LNCAP (cell line): ENCODE results near the gene PTPRN.

ENCODE experiments used
- TF ChIP-seq, protein P1 (sequence below): fragments of 450-650 bp; IDR thresholded peaks from 2 replicates; pipeline ENCODE4 v1.5.1; 2017; ENCODE audit warnings: mild to moderate bottlenecking

PTPRN gene

GRCh38 chr2:219269362-219270054 is 39.7 kb downstream of the PTPRN start:
- TF ChIP-seq, protein P1, sequence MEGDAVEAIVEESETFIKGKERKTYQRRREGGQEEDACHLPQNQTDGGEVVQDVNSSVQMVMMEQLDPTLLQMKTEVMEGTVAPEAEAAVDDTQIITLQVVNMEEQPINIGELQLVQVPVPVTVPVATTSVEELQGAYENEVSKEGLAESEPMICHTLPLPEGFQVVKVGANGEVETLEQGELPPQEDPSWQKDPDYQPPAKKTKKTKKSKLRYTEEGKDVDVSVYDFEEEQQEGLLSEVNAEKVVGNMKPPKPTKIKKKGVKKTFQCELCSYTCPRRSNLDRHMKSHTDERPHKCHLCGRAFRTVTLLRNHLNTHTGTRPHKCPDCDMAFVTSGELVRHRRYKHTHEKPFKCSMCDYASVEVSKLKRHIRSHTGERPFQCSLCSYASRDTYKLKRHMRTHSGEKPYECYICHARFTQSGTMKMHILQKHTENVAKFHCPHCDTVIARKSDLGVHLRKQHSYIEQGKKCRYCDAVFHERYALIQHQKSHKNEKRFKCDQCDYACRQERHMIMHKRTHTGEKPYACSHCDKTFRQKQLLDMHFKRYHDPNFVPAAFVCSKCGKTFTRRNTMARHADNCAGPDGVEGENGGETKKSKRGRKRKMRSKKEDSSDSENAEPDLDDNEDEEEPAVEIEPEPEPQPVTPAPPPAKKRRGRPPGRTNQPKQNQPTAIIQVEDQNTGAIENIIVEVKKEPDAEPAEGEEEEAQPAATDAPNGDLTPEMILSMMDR: no peak

DNA sequence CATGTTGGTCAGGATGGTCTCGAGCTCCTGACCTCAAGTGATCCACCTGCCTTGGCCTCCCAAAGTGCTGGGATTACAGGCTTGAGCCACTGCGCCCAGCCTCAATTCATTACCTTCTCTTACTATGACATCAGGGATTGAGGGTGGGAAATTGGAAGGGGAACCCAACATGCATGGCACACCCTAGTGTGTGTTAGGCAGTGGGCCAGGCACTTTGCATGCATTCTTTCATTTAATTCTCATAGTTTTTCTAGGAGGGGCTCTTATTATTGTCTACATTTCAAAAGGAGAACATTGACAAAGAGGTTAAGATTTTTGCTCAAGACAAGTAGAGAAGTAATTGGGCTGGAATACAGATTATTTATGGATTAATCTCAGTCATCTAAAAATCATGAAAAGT is 40.9 kb downstream of the PTPRN start:
- TF ChIP-seq, protein P1: no peak

DNA sequence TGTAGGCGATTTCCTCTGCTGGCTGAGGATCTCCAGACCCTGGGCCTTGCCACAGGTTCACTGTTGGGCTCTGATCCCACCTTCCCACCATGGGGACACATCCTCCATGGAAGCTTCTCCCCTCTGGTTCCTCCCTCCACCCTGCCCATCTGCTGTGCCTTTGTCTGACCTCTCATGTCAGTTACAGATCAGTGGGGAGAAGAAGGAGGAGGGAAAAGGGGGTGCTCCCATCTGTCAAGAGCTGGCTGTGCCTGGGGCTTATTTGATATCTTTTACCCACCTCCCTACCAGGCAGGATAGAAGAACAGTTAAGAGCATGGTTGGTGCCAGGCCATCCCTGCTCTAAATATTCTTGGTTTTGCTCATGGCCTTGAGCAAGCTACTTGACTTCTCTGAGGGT is 42.3 kb downstream of the PTPRN start:
- TF ChIP-seq, protein P1: no peak

DNA sequence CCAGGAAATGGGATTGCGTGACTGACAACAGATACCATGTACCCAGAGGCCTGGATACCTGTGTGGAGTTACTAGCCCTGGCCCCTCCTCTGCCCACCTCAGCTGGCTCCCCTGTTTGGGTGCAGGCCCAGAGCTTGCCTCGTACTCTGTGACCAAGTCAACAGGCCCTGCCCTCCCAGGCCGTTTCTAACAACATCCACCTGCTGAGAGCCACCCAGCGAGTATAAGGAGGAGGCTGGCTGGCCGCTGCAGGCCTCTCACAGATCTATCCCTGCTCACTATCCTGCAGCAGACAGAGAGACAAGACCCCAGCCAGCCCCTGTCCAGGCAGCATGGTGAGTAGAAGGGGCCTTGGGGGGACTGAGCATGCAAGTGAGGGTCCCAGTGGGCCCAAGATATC is 43.0 kb downstream of the PTPRN start:
- TF ChIP-seq, protein P1: no peak

DNA sequence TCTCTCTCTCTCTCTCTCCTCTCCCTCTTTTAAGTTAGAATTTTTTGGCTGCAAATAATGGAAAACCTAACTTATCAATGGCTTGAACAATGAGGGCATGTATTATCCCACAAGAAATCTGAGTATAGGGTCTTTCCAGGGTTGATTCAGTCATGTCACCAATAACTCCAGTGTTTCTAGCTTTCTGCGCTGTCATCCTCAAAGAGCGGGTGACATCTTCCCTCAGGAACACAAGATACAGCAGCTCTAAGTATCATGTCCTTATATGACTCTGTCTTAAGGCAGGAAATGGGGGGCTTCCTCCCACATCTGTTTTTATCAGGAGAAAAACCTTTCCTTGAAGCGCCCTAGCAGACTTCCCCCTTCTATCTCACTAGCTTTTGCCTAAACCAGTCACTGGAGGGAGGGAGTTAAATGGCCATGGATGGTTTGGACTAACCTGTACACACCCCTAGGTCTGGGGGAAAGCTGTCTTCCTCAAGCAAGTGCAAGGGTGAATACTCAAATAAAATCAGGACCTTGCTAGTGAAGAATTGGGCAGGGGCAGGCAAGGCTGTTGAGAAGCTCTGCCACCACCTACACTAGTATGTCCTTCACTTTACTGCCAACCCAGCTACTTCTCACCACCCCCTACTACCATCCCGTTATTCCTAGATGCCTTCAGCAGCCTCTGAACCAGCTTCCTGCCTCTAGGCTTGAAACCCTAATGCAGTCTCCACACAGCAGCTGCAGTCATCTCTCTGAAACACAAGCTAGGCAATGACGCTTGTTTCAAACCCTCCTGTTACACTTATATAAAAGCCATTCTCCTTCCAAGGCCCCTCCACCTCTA is 48.0 kb downstream of the PTPRN start:
- TF ChIP-seq, protein P1: no peak

- TF ChIP-seq, protein P1: no peak
These were observed 54.5 kb downstream of the PTPRN start for GRCh38 chr2:219254590-219255201.

DNA sequence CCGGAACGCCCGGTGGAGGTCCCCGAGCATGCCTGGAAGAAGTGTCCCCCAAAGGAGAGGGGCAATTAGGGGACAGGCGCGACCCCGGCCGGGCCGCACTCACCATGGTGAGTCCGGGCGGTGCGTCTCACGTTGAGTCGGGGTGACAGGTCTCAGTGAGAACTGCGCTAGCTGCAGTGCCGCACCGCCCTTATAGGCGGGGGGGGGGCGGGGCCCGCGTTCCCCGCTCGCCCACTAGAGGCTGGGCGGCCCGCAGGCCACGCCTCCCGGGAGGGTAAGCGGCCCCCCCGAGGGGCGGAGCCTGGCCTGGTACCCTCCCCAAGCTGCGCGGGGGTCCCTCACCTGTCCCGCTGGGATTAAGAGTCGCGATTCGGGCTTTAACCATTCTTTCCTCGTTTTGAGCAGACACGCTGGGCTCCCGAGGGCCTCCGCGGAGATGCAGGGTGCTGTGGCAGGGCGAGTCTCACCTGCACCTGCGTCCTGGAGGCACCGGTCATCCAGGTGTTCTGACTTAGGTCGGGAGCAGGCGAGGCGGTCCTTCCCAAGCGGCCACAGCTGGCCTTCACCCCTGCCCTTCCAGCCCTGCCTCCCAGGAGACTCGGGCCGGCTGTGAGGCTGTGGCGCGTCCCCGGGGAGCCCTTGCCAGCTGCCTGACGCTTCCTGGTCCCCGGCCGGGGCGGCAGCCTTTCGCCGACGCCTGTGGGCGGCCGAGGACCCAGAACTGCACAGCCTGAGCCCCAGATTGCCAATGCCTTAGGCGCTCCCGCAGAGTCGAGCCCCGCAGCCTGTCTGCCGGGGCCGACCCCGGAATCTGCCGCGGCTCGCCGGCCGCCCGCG is 55.2 kb downstream of the PTPRN start, which contains the start of gene TUBA4A:
TUBA4A (minus strand) TSS at position 166 of the 837 bp plus-strand sequence; CDS start at position 106, 60 bp downstream.
- TF ChIP-seq, protein P1: no peak
